Trophoblast cell (in vitro differentiated cells and primary cell): ENCODE results near the gene EVPLL.

Experiments
- DNase-seq, 2 donors: peaks; one replicate each; pipeline ENCODE4 v3.0.0-alpha.2; 2016
- H2AFZ ChIP-seq: 2 replicates; pipeline ENCODE4 v1.6.1; 2013; ENCODE audit warnings: low read length, moderate library complexity, mild to moderate bottlenecking; ENCODE audit not compliant: insufficient read depth, poor library complexity
- H2AK5ac ChIP-seq: 2 replicates; pipeline ENCODE4 v1.6.1; 2013; ENCODE audit warnings: mild to moderate bottlenecking, low read length
- H2BK120ac ChIP-seq: 2 replicates; pipeline ENCODE4 v1.6.1; 2013; ENCODE audit warnings: low read length, mild to moderate bottlenecking, moderate library complexity; ENCODE audit not compliant: insufficient read depth, poor library complexity
- H2BK12ac ChIP-seq: 2 replicates; pipeline ENCODE4 v1.6.1; 2013; ENCODE audit warnings: mild to moderate bottlenecking, low read length, moderate library complexity
- H2BK5ac ChIP-seq: 2 replicates; pipeline ENCODE4 v1.6.1; 2013; ENCODE audit warnings: low read length, low read depth, moderate library complexity, mild to moderate bottlenecking; ENCODE audit not compliant: poor library complexity
- H3K14ac ChIP-seq: 2 replicates; pipeline ENCODE4 v1.6.1; 2013; ENCODE audit warnings: mild to moderate bottlenecking, low read length
- H3K18ac ChIP-seq: 2 replicates; pipeline ENCODE4 v1.6.1; 2013; ENCODE audit warnings: mild to moderate bottlenecking, low read length
- H3K23ac ChIP-seq: 2 replicates; pipeline ENCODE4 v1.6.1; 2013; ENCODE audit warnings: low read length
- H3K27ac ChIP-seq: 2 replicates; pipeline ENCODE4 v1.5.1; 2013; ENCODE audit warnings: low read depth, mild to moderate bottlenecking, inconsistent platforms, low read length, moderate library complexity
- H3K27me3 ChIP-seq: 2 replicates; pipeline ENCODE4 v1.6.1; 2013; ENCODE audit warnings: inconsistent platforms, mild to moderate bottlenecking, low read length, moderate library complexity; ENCODE audit not compliant: insufficient read depth
- H3K36me3 ChIP-seq, 2 experiments: 1 replicate in 1 of 2; 2 replicates in 1 of 2; pipeline ENCODE4 v1.6.1; 2013; ENCODE audit warnings: low read length in 2 of 2, mild to moderate bottlenecking in 2 of 2, moderate library complexity in 1 of 2; ENCODE audit not compliant: insufficient read depth in 2 of 2, control insufficient read depth in 1 of 2
- H3K4ac ChIP-seq: 2 replicates; pipeline ENCODE4 v1.6.1; 2013; ENCODE audit warnings: low read depth, mild to moderate bottlenecking, low read length, moderate library complexity
- H3K4me1 ChIP-seq, 2 experiments: 1 replicate in 1 of 2; 2 replicates in 1 of 2; pipeline ENCODE4 v1.6.1; 2013; ENCODE audit warnings: low read length in 2 of 2, mild to moderate bottlenecking in 2 of 2, moderate library complexity in 1 of 2; ENCODE audit not compliant: insufficient read depth in 2 of 2, control insufficient read depth in 1 of 2
- H3K4me2 ChIP-seq: 2 replicates; pipeline ENCODE4 v1.6.1; 2013; ENCODE audit warnings: inconsistent platforms, mild to moderate bottlenecking, low read length, moderate library complexity
- H3K4me3 ChIP-seq: 2 replicates; pipeline ENCODE4 v1.5.1; 2013; ENCODE audit warnings: mild to moderate bottlenecking, low read depth, low read length, inconsistent platforms
- H3K79me1 ChIP-seq: one replicate; pipeline ENCODE4 v1.6.1; 2013; ENCODE audit warnings: low read length
- H3K79me2 ChIP-seq: 2 replicates; pipeline ENCODE4 v1.6.1; 2013; ENCODE audit warnings: low read length, mild to moderate bottlenecking; ENCODE audit not compliant: control insufficient read depth, insufficient read depth, poor library complexity
- H3K9ac ChIP-seq: 2 replicates; pipeline ENCODE4 v1.6.1; 2013; ENCODE audit warnings: mild to moderate bottlenecking, low read length
- H3K9me3 ChIP-seq: 2 replicates; pipeline ENCODE4 v1.6.1; 2013; ENCODE audit warnings: low read depth, mild to moderate bottlenecking, control low read depth, inconsistent platforms, low read length; ENCODE audit not compliant: insufficient read depth
- H4K12ac ChIP-seq: 2 replicates; pipeline ENCODE4 v1.6.1; 2013; ENCODE audit warnings: low read depth, mild to moderate bottlenecking, low read length, moderate library complexity
- H4K8ac ChIP-seq: 2 replicates; pipeline ENCODE4 v1.6.1; 2013; ENCODE audit warnings: low read depth, mild to moderate bottlenecking, low read length, moderate library complexity
- H4K91ac ChIP-seq: one replicate; pipeline ENCODE4 v1.6.1; 2013; ENCODE audit warnings: low read depth, mild to moderate bottlenecking, low read length, moderate library complexity
- WGBS: extraction: QIAGEN DNeasy Blood & Tissue Kit; methylation state at CpG from one replicate; pipeline ENCODE4 v1.1.7; 2013; ENCODE audit warnings: missing lambda C conversion rate; ENCODE audit not compliant: insufficient read length, insufficient coverage; ENCODE audit errors: extremely low coverage; 5-methylcytosine and 5-hydroxymethylcytosine counted together

Gene EVPLL

GRCh38 chr17:18379246-18380146 lies 1.9 kb downstream of the EVPLL start:
- no peak overlapping the region for H3K18ac ChIP-seq
- H2BK12ac ChIP-seq: no peak overlapping the region
- H3K27me3 ChIP-seq: no peaks in the 10 kb centered on the region
- no peaks in the 10 kb centered on the region for H3K79me2 ChIP-seq
- no peak overlapping the region for H4K12ac ChIP-seq
- no CpG with 5 or more reads among the region's 16 CpGs for WGBS
- H2BK5ac ChIP-seq: no peak overlapping the region
- H3K27ac ChIP-seq: no peak overlapping the region
- H3K4me3 ChIP-seq: no peak overlapping the region
- no peaks in the 10 kb centered on the region for H3K4me1 ChIP-seq
- no peak overlapping the region for H4K91ac ChIP-seq
- no peak overlapping the region for H3K4me2 ChIP-seq
- no peaks in the 10 kb centered on the region for H3K36me3 ChIP-seq
- no peak overlapping the region for H3K9ac ChIP-seq
- no peak overlapping the region for H3K14ac ChIP-seq
- H3K79me1 ChIP-seq: no peaks in the 10 kb centered on the region
- no peak overlapping the region for H3K23ac ChIP-seq
- no peak overlapping the region for H4K8ac ChIP-seq
- DNase-seq: peak in 1 of 2 donors; percentile 10
- no peak overlapping the region for H2AFZ ChIP-seq
- no peak overlapping the region for H2AK5ac ChIP-seq
- no peak overlapping the region for H3K4ac ChIP-seq
- no peak overlapping the region for H2BK120ac ChIP-seq
- H3K9me3 ChIP-seq: peaks cover 1% of the 10 kb centered on the region

GRCh38 chr17:18380471-18381157 lies 3.0 kb downstream of the EVPLL start:
- H2BK5ac ChIP-seq: no peak overlapping the region
- H2BK12ac ChIP-seq: no peak overlapping the region
- no peak overlapping the region for H3K18ac ChIP-seq
- H3K4ac ChIP-seq: no peak overlapping the region
- H3K79me2 ChIP-seq: no peaks in the 10 kb centered on the region
- H4K91ac ChIP-seq: no peak overlapping the region
- no peaks in the 10 kb centered on the region for H3K9me3 ChIP-seq
- no peak overlapping the region for H4K8ac ChIP-seq
- no peaks in the 10 kb centered on the region for H3K79me1 ChIP-seq
- H3K4me2 ChIP-seq: no peak overlapping the region
- H3K14ac ChIP-seq: no peak overlapping the region
- DNase-seq: no peak
- H3K23ac ChIP-seq: no peak overlapping the region
- H3K36me3 ChIP-seq: no peaks in the 10 kb centered on the region
- H4K12ac ChIP-seq: no peak overlapping the region
- H3K27ac ChIP-seq: no peak overlapping the region
- no peak overlapping the region for H2BK120ac ChIP-seq
- H3K9ac ChIP-seq: no peak overlapping the region
- no peaks in the 10 kb centered on the region for H3K4me1 ChIP-seq
- no peaks in the 10 kb centered on the region for H3K27me3 ChIP-seq
- WGBS: no CpG with 5 or more reads among the region's 15 CpGs
- H2AFZ ChIP-seq: no peak overlapping the region
- no peak overlapping the region for H3K4me3 ChIP-seq
- H2AK5ac ChIP-seq: no peak overlapping the region

GRCh38 chr17:18381158-18381952 lies 3.8 kb downstream of the EVPLL start:
- no CpG with 5 or more reads among the region's 23 CpGs for WGBS

GRCh38 chr17:18381953-18382245 lies 4.3 kb downstream of the EVPLL start:
- Histone ChIP-seq H2BK5ac (no peak overlapping the region), H4K8ac (no peak overlapping the region), H3K4ac (no peak overlapping the region), H2BK120ac (no peak overlapping the region), H3K23ac (no peak overlapping the region), H3K27ac (no peak overlapping the region), H3K4me3 (no peak overlapping the region), H3K4me1 (no peaks in the 10 kb centered on the region), H3K9ac (no peak overlapping the region), H3K79me2 (no peaks in the 10 kb centered on the region), H2BK12ac (no peak overlapping the region), H3K9me3 (no peaks in the 10 kb centered on the region), H3K36me3 (no peaks in the 10 kb centered on the region), H3K14ac (no peak overlapping the region), H3K18ac (no peak overlapping the region), H3K79me1 (no peaks in the 10 kb centered on the region), H3K27me3 (no peaks in the 10 kb centered on the region), H2AK5ac (no peak overlapping the region), H3K4me2 (no peak overlapping the region), H4K91ac (no peak overlapping the region), H2AFZ (no peak overlapping the region), H4K12ac (no peak overlapping the region)
- DNase-seq: no peak
- no CpG with 5 or more reads among the region's 3 CpGs for WGBS

More at GRCh38 chr17:18381158-18381952, 3.8 kb downstream of the EVPLL start:
- Histone ChIP-seq H3K4me3 (no peak overlapping the region), H3K27ac (no peak overlapping the region), H2AK5ac (no peak overlapping the region), H2BK12ac (no peak overlapping the region), H3K79me2 (no peaks in the 10 kb centered on the region), H2BK120ac (no peak overlapping the region), H3K4ac (no peak overlapping the region), H3K18ac (no peak overlapping the region), H3K23ac (no peak overlapping the region), H3K9me3 (no peaks in the 10 kb centered on the region), H4K12ac (no peak overlapping the region), H3K27me3 (no peaks in the 10 kb centered on the region), H3K14ac (no peak overlapping the region), H3K9ac (no peak overlapping the region), H4K8ac (no peak overlapping the region), H3K4me2 (no peak overlapping the region), H3K36me3 (no peaks in the 10 kb centered on the region), H4K91ac (no peak overlapping the region), H2BK5ac (no peak overlapping the region), H3K4me1 (no peaks in the 10 kb centered on the region), H2AFZ (no peak overlapping the region), H3K79me1 (no peaks in the 10 kb centered on the region)
- no peak for DNase-seq
